A673 (cell line): ENCODE measurements around the gene INSRR. TPM values are rescaled to one million over a fixed set of nuclear protein-coding genes. Genes with fewer than 3 reads are reported as not detected.

Source experiments
- BruUV-seq: library from RNA; stranded (reverse); fragments of 400-500 nt; replicated peaks from 2 replicates; lab custom pipeline; 2021; lab: Mats Ljungman, UMichigan
- CTCF ChIA-PET: fragments of 300-600 bp; sonication (Branson Sonifier 250); formaldehyde crosslinking; loops from one replicate; lab custom pipeline; 2022; ENCODE audit warnings: antibody characterized with exemption; lab: Charles Lee
- POLR2A ChIA-PET: fragments of 300-600 bp; sonication (Branson Sonifier 250); formaldehyde crosslinking; loops from one replicate; lab custom pipeline; 2022; ENCODE audit warnings: antibody characterized with exemption; ENCODE audit not compliant: low non-redundant PET; lab: Charles Lee
- DNase-seq: peaks from one replicate; pipeline ENCODE4 v3.0.0-alpha.2; 2015; ENCODE audit warnings: low spot score
- H3K27ac ChIP-seq: fragments of 200-600 bp; sonication (generic); 2 replicates; pipeline ENCODE4 v1.5.1; 2016; ENCODE audit warnings: mixed run types, low read depth, mild to moderate bottlenecking, mixed read lengths, antibody characterized with exemption, low read length; ENCODE audit not compliant: poor library complexity, severe bottlenecking
- H3K27me3 ChIP-seq: fragments of 200-600 bp; sonication (generic); replicated peaks from 2 replicates; pipeline ENCODE4 v1.6.1; 2017; ENCODE audit warnings: mixed run types, low read depth, mild to moderate bottlenecking, mixed read lengths, antibody characterized with exemption, low read length; ENCODE audit not compliant: insufficient read depth, poor library complexity
- H3K36me3 ChIP-seq: fragments of 200-600 bp; sonication (generic); 2 replicates; pipeline ENCODE4 v1.6.1; 2016; ENCODE audit warnings: mixed run types, mild to moderate bottlenecking, mixed read lengths, antibody characterized with exemption, low read length; ENCODE audit not compliant: insufficient read depth, poor library complexity, severe bottlenecking
- H3K4me1 ChIP-seq: fragments of 200-600 bp; sonication (generic); 2 replicates; pipeline ENCODE4 v1.6.1; 2017; ENCODE audit warnings: mixed run types, mild to moderate bottlenecking, mixed read lengths, antibody characterized with exemption, low read length; ENCODE audit not compliant: insufficient read depth, poor library complexity, severe bottlenecking
- H3K4me3 ChIP-seq: fragments of 200-600 bp; sonication (generic); 2 replicates; pipeline ENCODE4 v1.5.1; 2016; ENCODE audit warnings: low read depth, mixed run types, mild to moderate bottlenecking, mixed read lengths, low read length; ENCODE audit not compliant: poor library complexity, severe bottlenecking
- H3K9me3 ChIP-seq: fragments of 200-600 bp; sonication (generic); 2 replicates; pipeline ENCODE4 v1.6.1; 2016; ENCODE audit warnings: mixed run types, low read depth, mild to moderate bottlenecking, mixed read lengths, antibody characterized with exemption, low read length; ENCODE audit not compliant: poor library complexity, severe bottlenecking
- EZH2 ChIP-seq: fragments of 200-600 bp; sonication (generic); IDR thresholded peaks from 2 replicates; pipeline ENCODE4 v1.6.1; 2017; ENCODE audit warnings: borderline replicate concordance, low read depth, mild to moderate bottlenecking, mixed read lengths, antibody characterized with exemption, low read length; ENCODE audit not compliant: poor library complexity, severe bottlenecking
- intact Hi-C: fragments of 100-400 bp; cut with micrococcal nuclease; formaldehyde crosslinking; loops from one replicate; pipeline ENCODE4 v1.10.0; 2022; ENCODE audit not compliant: unreplicated experiment
- total RNA-seq: library from RNA; stranded (reverse); gene quantifications from 2 replicates; pipeline ENCODE4 v1.2.3, GENCODE V29; 2021
- TF ChIP-seq, protein P1 (sequence below): fragments of 300-800, 200-600 bp; sonication (generic); conservative IDR thresholded peaks from 2 replicates; pipeline ENCODE4 v1.5.1; 2017; ENCODE audit warnings: low read depth, mild to moderate bottlenecking, antibody characterized with exemption, low read length, moderate library complexity, mixed read lengths

The INSRR gene
- total RNA-seq, 1 experiment from 2014 or later = 0.15 TPM

DNA sequence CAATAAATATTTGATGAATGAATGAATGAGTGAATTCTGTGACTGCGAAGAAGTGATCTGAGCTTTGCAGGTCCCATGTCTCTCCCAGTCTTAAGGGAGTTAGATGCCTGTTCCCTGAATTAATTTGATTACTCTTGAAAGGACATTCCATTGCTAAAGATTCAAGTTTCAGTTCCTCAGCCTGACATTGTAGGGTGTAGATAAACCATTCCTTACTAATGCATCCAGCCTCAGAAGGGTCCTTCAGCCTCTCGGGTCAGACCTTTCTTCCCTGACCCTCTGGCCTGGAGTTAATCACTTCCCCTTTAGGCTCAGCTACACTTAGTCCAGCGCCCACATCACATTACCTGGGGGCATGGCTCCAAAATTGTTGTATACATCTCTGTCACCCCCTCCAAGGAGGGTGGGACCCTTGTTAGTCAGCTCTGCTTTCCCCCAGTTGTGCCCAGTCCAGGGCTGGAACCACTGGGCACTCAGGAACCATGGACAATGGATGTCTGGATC lies 2.6 kb downstream of the INSRR start:
- intact Hi-C loops = no loop called here
- DNase-seq = no peak
- H3K27me3 ChIP-seq = peaks cover 26% of the 10 kb centered on the region
- H3K9me3 ChIP-seq = no peaks in the 10 kb centered on the region
- no TSS peak for BruUV-seq
- TF ChIP-seq EZH2 = no peak
- TF ChIP-seq, protein P1, sequence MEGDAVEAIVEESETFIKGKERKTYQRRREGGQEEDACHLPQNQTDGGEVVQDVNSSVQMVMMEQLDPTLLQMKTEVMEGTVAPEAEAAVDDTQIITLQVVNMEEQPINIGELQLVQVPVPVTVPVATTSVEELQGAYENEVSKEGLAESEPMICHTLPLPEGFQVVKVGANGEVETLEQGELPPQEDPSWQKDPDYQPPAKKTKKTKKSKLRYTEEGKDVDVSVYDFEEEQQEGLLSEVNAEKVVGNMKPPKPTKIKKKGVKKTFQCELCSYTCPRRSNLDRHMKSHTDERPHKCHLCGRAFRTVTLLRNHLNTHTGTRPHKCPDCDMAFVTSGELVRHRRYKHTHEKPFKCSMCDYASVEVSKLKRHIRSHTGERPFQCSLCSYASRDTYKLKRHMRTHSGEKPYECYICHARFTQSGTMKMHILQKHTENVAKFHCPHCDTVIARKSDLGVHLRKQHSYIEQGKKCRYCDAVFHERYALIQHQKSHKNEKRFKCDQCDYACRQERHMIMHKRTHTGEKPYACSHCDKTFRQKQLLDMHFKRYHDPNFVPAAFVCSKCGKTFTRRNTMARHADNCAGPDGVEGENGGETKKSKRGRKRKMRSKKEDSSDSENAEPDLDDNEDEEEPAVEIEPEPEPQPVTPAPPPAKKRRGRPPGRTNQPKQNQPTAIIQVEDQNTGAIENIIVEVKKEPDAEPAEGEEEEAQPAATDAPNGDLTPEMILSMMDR = no peak
- CTCF ChIA-PET = no interaction called here
- no peaks in the 10 kb centered on the region for H3K36me3 ChIP-seq
- POLR2A ChIA-PET = no interaction called here
- H3K4me1 ChIP-seq = peaks cover 10% of the 10 kb centered on the region
- H3K4me3 ChIP-seq = no peak overlapping the region
- H3K27ac ChIP-seq = no peak overlapping the region

DNA sequence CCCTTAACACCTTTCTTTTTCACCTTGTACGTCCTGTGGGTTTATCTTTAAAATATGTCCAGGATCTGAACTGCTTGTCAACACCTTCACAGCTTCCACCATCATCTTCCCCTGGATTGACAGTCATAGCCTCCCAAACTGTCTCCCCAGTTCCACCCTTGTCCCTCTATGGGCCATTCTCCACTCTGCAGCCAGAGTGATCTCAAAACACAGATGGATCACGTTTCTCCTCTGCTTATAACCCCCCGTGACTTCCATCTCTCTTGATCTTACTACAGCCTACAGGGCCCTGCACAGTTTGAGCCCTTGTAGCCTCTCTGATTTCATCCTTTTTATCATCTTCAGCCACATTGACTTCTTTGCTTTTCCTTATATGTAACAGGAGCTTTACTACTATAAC lies 4.3 kb downstream of the INSRR start:
- intact Hi-C loops = no loop called here

DNA sequence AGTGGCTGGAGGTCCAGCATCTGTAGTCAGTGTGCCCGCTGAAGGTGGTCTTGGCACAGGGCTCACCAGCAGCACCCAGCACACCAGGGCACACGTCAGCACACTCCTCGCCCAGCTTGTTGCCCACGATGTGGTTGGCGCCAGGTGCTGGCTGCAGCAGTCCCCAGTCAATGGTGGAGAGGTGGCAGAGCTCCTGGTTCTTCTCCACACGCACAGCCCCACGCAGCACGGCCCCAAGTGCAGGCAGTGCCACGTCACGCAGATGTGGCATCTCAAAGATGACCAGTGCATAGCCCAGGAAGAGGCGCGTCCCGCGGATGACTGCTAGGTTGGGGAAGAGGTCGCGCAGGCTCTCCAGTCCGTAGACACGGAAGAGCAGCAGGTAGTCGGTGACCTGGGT lies 5.2 kb downstream of the INSRR start:
- H3K9me3 ChIP-seq = no peaks in the 10 kb centered on the region
- peaks cover 10% of the 10 kb centered on the region for H3K27me3 ChIP-seq
- no peaks in the 10 kb centered on the region for H3K36me3 ChIP-seq
- DNase-seq = no peak
- no peaks in the 10 kb centered on the region for H3K4me1 ChIP-seq
- intact Hi-C loops = no loop called here
- no peak overlapping the region for H3K4me3 ChIP-seq
- no peak overlapping the region for H3K27ac ChIP-seq
- ChIA-PET POLR2A (no interaction called here), CTCF (interaction anchor here (1.2 kb wide), 1 partner anchor 15 kb away, joined by 3 read pairs; no protein-coding TSS in a partner anchor)
- BruUV-seq = no TSS peak
- TF ChIP-seq, protein P1 = no peak
- TF ChIP-seq EZH2 = no peak

More for the DNA sequence above, 4.3 kb downstream of the INSRR start:
- CTCF ChIA-PET = interaction anchor here (1.2 kb wide), 1 partner anchor 16 kb away, joined by 3 read pairs; no protein-coding TSS in a partner anchor
- no peaks in the 10 kb centered on the region for H3K36me3 ChIP-seq
- H3K27me3 ChIP-seq = peaks cover 18% of the 10 kb centered on the region
- BruUV-seq = no TSS peak
- no peaks in the 10 kb centered on the region for H3K9me3 ChIP-seq
- no peak overlapping the region for H3K27ac ChIP-seq
- H3K4me1 ChIP-seq = peaks cover 3% of the 10 kb centered on the region
- POLR2A ChIA-PET = no interaction called here
- TF ChIP-seq EZH2 = no peak
- TF ChIP-seq, protein P1 = no peak
- H3K4me3 ChIP-seq = no peak overlapping the region
- DNase-seq = no peak
